ENCODE results near the gene ID4.

GRCh38 chr6:19857703-19858102, 20.5 kb downstream of the ID4 start:
- TF ChIP-seq POLR2A (IDR thresholded peaks at IDR 0.05; ENCODE audit: low read depth, low read length) (no peak), POLR2AphosphoS5 (IDR thresholded peaks at IDR 0.05; ENCODE audit: low read depth, low read length) (no peak)
